Middle frontal gyrus (tissue), 1 donor: ENCODE data around the gene CTDSPL2.
"Not testable (repeated sequence)": the region's sequence is repeated elsewhere in the genome, so short reads cannot be mapped to it uniquely, and the experiment has no call there.

Source experiments
- DNase-seq: peaks from one replicate; pipeline ENCODE4 v3.0.0-alpha.2; 2015; ENCODE audit warnings: low spot score; ENCODE audit errors: extremely low spot score

The CTDSPL2 gene

DNA sequence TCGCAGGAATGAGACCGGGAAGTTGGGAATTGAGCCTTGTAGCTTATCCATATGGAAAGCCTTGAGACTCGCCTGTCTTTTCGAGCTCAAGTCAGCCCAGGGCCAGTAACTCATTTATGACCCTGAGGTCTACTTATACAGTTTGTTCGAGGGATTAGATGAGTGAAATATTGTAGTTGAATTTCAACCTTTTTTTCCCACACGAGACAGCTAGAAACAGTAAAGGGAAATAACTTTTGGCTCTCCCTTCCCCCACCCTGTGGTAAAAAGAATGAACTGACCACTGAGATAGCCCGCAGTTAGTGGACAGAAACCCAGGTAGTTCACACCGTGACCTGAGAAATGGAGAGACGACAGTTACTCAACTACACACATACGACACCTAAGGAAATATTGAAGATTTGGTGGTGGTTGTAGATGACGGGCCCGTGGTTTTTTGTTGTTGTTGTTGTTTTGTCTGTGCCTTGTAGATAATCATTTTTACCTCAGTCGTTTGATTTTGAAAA, 110.4 kb downstream of the CTDSPL2 start:
- no peak for DNase-seq

DNA sequence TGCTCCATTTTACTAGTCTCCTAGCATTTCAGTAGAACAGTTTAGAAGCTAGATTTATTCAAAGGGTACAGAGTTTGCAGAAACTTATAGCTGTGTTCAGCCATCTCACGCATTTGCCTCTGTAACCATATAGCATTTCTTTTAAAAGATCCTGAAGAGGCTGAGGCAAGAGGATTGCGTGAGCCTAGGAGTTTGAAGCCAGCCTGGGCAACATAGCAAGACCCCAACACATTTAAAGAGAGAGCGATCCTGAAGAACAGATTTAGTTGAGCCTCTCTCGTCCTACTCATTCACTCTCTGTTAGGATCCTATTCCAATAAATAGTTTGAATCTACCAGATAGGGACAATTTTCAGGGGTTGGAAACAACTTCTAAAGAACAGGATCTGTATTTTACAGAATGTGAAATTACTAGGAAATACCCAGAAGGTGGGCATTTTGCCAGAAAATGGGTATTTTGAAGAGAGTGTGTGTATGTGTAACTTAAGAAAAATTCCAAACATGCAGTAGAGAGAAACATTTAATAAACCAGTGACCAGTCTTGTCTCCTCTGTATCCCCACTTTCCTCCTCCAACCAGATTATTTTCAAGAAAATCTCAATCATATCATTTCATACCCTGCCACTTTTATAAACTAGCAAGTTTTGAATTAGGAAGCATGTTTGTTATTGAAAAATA, 114.0 kb downstream of the CTDSPL2 start:
- DNase-seq = no peak

DNA sequence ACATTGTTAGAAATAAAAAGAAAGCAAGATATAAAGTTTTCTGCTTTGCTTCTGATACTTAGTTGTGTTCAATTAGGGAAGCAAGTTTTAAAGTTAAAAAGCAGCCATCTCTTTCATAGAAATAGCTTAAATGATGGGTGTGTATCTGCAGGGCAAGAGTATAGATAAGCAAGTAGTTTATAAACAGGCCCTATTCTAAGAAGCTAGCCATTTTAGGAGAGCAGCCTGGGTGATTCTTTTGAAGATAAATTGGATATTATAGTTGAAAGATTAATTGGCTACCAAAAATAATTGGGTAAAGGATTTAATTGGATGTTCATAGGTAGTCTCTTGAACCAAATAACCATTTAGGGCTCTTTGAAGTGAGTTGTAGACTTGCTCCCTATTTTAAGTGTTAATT, 115.2 kb downstream of the CTDSPL2 start:
- no peak for DNase-seq

DNA sequence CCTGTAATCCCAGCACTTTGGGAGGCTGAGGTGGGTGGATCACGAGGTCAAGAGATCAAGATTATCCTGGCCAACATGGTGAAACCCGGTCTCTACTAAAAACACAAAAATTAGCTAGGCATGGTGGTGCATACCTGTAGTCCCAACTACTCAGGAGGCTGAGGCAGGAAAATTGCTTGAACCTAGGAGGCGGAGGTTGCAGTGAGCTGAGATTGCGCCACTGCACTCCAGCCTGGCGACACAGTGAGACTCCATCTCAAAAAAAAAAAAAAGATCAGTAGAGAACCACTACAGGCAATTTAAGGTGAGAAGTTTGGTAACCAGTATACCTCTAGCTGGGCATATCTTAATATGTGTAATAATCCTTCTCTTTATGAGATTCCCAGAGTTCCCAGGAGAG, 117.3 kb downstream of the CTDSPL2 start:
- not testable (repeated sequence) for DNase-seq

DNA sequence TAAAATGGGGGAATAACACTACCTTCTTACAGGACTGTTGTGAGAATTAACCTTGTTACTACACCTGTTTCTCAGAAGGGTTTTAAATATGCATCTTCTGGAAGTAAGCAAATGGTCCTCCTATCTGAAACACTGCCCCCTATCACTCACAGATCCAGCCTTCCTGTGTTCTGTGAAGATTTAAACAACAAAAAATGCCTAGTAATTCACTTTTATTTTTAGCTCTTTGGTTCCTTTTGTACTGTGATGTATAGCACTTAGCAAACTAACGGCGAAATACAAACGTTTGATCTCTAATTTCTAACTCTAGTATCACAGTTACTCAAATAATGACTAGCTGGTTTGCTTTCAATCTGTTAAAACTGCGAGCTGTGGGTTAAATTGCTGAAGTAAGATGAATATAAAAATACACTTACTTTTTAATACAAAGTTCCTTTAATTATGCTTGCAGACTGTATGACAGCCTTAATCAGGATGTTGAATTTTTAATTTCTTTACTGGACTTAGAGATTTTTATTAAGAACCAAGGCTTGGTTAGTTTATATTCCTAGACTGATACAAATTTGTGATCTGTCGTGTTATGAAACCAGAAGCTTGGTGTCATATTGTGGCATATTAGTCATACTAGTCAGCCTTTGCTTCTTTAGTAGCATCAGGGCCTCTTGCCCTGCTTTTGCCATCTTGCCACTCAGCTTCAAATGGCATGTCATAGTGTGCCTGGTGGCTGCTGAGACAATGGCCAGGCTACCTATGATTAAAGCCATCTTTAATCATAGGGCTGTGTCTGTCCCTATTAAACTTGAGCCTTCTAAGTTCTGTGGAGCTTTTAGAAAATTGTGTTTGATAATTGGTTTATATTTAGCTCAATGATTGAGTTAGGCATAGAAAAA, 118.7 kb downstream of the CTDSPL2 start:
- DNase-seq = no peak

DNA sequence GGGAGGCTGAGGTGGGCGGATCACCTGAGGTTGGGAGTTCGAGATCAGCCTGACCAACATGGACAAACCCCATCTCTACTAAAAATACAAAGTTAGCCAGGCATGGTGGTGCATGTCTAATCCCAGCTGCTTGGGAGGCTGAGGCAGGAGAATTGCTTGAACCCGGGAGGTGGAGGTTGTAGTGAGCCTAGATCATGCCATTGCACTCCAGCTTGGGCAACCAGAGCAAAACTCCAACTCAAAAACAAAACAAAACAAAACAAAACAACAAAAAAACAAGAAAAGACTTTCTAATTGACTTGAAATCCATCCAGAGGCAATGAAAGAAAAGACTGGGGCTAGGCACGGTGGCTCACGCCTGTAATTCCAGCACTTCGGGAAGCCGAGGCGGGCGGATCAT, 121.7 kb downstream of the CTDSPL2 start:
- not testable (repeated sequence) for DNase-seq

DNA sequence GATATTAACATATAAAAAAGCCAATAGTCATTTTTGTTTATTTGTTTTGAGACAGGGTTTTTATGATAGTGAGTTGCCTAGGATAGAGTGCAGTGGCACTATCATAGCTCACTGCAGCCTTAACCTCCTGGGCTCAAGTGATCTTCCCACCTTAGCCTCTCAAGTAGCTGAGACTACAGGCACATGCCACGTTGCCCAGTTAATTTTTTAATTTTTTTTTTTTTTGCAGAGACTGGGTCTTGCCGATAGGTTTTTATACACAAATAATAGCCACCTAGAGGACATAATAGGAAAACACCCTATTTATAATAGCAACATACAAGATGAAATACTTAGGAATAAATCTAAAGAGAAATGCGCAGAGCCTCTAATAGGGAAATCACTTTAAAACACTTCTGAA, 122.8 kb downstream of the CTDSPL2 start:
- DNase-seq = no peak

DNA sequence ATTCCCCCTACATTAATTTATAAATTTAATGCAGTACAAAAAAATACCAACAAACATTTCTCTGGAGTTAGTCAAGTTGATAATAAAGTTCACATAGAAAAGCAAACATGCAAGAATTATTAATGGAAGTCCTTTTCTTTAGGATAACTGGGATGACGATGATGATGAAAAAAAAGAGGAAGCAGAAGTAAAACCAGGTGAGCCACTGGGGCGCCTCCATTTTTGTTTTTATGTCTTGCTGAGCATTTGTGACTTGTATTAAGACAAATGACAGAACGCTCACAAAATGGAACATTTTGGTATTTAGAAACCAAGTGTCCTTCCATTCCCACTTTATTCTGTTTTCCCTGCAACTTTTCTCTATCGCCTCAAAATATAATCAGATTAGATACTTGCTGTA, 123.3 kb downstream of the CTDSPL2 start:
- no peak for DNase-seq

DNA sequence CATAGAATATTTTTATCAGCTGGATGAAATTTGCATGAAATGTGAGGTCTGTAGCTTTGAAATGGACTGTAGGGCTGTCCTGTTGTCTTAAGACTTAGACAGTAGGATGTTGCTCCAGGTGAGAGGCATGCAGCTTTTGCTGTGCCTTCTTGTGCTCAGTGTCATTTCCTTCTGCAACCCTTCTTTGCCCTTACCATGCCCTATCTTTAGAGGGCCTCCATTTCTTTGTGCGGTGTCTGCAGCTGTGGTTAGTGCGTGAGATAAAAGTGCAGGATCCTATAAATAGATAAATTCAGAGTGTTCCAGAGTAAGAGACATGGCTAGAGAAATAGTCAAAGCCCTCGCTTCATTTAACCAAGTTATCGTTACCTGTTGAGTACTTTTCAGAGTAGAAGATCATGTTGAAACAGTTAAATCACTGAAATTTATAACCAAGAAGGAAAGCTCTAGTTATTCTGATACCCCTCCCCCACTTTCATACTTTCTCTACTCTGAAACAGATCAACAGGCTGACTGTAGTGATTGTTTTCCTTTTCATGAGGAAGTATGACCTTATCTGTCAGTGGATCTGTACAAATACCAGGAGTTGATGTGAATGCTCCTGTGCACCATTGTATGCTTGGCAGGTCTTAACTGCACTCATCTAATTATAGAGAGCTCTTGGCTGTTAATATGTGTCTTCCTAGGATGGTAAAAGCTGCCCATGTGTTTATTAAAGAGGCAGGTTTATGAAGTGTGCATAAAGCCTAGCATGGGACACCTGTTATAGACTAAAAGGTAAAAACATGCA, 127.7 kb downstream of the CTDSPL2 start:
- no peak for DNase-seq

DNA sequence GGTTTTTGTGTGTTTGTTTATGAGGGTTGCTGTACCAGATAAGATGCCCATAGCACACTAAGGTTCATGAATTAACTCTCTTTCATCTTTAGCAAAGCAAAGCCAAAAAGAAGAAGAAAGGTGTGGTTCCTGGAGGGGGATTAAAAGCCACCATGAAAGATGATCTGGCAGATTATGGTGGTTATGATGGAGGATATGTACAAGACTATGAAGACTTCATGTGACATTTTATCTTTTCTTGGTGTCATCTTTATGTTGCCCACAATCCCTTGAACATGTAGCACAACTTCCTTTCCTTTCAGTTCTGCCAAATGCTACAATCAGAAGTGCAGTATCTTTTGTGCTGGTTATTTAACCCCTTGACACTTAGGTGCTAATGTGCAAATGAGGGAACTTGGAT, 133.5 kb downstream of the CTDSPL2 start:
- DNase-seq = not testable (repeated sequence)

DNA sequence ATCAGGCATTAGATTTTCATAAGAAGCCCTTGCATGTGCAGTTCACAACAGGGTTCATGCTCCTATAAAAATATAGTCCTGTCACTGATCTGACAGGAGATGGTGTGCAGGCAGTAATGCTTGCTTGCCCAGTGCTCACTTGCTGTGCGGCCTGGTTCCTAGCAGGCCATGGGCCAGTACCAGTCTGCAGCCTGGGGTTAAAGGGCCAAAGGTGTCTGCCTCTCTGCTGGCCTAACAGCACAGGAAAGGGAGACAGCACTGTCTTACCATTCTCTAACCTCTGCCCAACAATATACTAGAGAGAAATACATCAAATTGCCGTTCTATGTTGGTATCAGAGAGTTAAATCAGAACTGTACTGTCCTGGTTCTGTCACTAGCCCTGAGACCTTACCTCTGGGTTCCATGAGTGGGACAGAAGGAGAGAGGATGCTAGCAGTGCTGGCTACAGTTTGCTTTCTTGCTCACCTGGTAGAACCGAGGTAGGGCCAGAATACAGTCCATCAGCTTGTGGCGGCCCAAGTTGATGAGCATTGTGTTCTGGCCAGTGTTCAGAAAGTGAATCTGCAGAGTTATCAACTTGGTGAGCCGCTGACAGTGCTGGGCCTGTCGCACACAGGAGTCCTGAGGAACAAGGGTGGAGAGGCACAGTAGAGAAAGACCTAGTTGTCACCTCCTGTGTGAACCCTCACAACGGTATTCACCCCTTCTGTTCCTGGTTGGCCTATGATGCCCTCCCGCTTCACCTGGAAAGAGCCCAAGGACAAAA, 138.1 kb downstream of the CTDSPL2 start:
- no peak for DNase-seq

DNA sequence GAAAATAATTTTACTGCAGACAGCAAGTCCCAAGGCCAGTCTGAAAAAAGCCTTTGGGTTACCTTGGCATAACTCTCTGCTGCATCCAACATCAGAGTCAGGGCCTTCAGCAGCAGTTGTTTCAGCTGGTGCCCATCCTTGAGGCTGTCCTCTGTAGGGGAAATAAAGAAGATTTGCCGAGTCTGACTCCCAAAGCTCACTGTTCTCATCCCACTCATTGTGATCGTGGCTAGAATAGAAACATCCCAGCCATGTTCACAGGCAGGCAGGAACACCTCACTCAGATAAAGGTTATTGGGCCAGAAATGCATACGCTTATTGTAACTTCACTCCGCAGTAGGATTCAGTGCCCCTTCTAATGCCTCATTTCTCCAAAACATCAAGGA, 138.7 kb downstream of the CTDSPL2 start:
- DNase-seq = no peak

DNA sequence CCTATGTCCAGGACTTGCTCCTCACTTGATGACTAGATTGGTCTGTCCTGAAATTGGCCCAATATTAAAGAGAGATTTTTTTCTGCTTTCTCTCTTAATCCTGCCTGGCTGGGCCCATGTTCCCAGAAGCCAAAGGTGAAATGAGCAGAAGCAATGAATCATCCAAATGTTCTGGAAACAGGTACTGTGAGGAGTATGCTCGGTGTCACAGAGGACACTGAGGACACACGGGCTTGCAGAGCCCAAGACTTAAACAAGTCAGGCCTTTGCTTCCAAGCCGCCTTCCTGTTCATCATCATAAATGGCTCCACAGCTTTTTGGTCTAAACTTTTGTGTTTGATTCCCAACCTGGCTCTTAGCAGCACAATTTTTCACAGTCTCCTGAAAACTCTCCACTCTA, 140.9 kb downstream of the CTDSPL2 start:
- no peak for DNase-seq

DNA sequence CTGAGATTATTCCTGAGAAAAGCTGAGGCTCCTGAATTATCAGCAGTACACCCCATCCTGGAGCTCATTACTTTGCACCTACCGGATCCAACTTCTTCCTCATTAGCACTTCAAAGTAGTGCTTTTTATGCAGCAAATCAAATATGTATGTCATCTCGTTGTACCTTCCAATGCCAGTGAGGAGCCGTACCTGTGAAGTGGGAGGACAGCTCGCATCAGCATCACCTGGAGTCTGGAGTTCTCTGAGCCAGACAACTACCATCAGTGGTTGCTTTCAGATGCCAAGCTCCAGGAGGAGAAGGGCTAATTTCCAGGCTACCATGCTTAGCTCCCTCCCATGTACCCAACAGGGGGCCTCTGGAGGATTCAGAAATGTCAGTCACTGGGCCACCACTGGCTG, 141.9 kb downstream of the CTDSPL2 start:
- DNase-seq = no peak

DNA sequence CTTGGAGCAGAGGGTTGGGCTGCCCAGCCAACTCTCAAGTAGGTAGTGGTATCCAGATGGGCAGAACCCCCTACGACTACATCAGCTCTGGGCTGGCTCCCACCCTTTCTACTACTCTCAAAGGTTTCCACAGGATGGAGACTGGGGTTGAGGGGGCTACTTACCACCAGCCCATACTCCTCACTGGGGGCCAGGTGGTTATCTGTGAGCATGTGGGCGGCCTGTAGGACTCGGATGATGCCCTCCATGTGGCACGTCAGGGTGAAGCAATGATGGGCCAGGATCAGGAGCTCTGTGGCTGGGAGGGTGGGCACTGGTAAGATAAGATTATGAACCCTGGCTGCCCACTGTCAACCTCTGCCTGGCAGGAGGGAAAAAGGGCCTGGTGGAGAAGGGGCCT, 142.9 kb downstream of the CTDSPL2 start:
- no peak for DNase-seq

DNA sequence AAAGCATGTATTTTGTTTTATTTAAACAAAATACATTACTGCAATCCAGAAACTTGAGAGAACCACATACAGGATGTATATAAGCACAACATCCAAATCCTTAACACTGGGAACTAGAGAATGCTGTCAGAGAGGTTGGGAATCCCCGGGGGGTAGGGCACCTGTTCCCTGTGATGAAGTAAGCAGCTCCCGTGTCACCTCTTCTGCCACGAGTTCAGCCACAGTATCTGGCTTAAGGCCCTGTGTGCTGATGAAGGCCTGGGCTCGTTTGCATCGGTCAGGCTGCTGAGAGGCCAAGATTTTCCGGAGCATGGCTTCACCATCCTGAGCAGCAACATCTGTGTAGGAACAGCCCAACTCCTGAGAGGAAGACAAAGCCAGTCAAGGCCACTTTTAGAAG, 146.0 kb downstream of the CTDSPL2 start:
- DNase-seq = no peak

DNA sequence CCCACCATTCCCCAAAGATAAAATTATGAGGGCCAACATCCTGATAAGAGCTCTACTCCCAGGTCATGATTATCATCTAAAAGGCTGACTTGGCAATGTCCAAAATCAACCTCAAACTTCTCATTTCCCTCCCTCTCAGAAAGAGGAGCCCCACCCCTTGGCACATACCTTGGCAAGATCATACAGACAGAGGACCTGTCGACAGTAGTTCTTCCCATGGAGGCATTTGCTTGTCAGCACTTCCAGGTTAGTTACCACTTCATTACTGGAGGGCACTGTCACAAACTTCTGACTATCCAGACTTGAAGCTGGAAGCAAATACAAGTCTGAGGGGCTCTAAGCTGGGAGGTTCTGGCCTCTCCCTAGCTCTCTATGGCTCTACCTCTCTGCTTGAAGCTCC, 147.3 kb downstream of the CTDSPL2 start:
- DNase-seq = no peak
